Naive thymus-derived CD4-positive, alpha-beta T cell (primary cell): ENCODE data around the gene ITGA5. TPM values are rescaled to one million over a fixed set of nuclear protein-coding genes. Genes with fewer than 3 reads are reported as not detected.

Source experiments
- ATAC-seq: fragments of 150-1000 bp; cut with Tn5 transposase; 2 replicates; pipeline ENCODE4 v1.10.0; 2021; ENCODE audit warnings: mild to moderate bottlenecking, moderate library complexity
- CTCF ChIA-PET: fragments of 350-600 bp; sonication (Branson Sonifier 250); formaldehyde crosslinking; loops from one replicate; lab custom pipeline; 2021; ENCODE audit warnings: antibody characterized with exemption; lab: Charles Lee
- POLR2A ChIA-PET: fragments of 350-600 bp; sonication (Branson Sonifier 250); formaldehyde crosslinking; loops from one replicate; lab custom pipeline; 2021; ENCODE audit warnings: antibody characterized with exemption, inconsistent platforms; lab: Charles Lee
- DNase-seq, 9 donors: peaks; one replicate each; pipeline versions ENCODE4 v3.0.0 to v3.0.0-alpha.2; 2020 to 2022; ENCODE audit warnings: mixed read lengths in 1 of 9
- H3K27ac ChIP-seq: one replicate; pipeline ENCODE4 v1.7.0; 2013; ENCODE audit warnings: mild to moderate bottlenecking, low read depth, low read length, moderate library complexity
- H3K27me3 ChIP-seq, 2 donors: one replicate each; pipeline ENCODE4 v1.7.0; 2013; ENCODE audit warnings: low read length in 2 of 2, mild to moderate bottlenecking in 2 of 2, moderate library complexity in 2 of 2; ENCODE audit not compliant: control insufficient read depth in 2 of 2, insufficient read depth in 2 of 2
- H3K36me3 ChIP-seq, 3 experiments: 1 replicate in 2 of 3; 2 replicates in 1 of 3; pipeline ENCODE4 v1.7.0; 2013; ENCODE audit warnings: low read length in 3 of 3, mild to moderate bottlenecking in 3 of 3, moderate library complexity in 1 of 3; ENCODE audit not compliant: insufficient read depth in 3 of 3, control insufficient read depth in 2 of 3
- H3K4me1 ChIP-seq, 2 donors: one replicate each; pipeline ENCODE4 v1.7.0; 2013; ENCODE audit warnings: low read length in 2 of 2, mild to moderate bottlenecking in 2 of 2, moderate library complexity in 1 of 2; ENCODE audit not compliant: control insufficient read depth in 2 of 2, insufficient read depth in 2 of 2
- H3K4me3 ChIP-seq: 2 replicates; pipeline ENCODE4 v1.7.0; 2013; ENCODE audit warnings: mild to moderate bottlenecking, low read length
- H3K9me3 ChIP-seq, 3 experiments: 1 replicate in 2 of 3; 2 replicates in 1 of 3; pipeline ENCODE4 v1.7.0; 2013; ENCODE audit warnings: low read length in 3 of 3; ENCODE audit not compliant: control insufficient read depth in 2 of 3
- H3K27ac Mint-ChIP-seq, 9 donors: one replicate each; pipeline ENCODE4 v1.8.0; 2020 to 2022; ENCODE audit warnings: mixed read lengths in 9 of 9, mild to moderate bottlenecking in 8 of 9, moderate library complexity in 5 of 9, inconsistent platforms in 2 of 9
- H3K27me3 Mint-ChIP-seq, 5 donors: one replicate each; pipeline ENCODE4 v1.8.0; 2021 to 2022; ENCODE audit warnings: mixed read lengths in 5 of 5, mild to moderate bottlenecking in 1 of 5
- H3K36me3 Mint-ChIP-seq, 5 donors: one replicate each; pipeline ENCODE4 v1.8.0; 2020 to 2022; ENCODE audit warnings: mixed read lengths in 5 of 5, mild to moderate bottlenecking in 3 of 5, inconsistent platforms in 1 of 5
- H3K4me1 Mint-ChIP-seq, 7 donors: one replicate each; pipeline ENCODE4 v1.8.0; 2020 to 2022; ENCODE audit warnings: mixed read lengths in 7 of 7, mild to moderate bottlenecking in 3 of 7, inconsistent platforms in 1 of 7
- H3K4me3 Mint-ChIP-seq, 10 donors: one replicate each; pipeline ENCODE4 v1.8.0; 2020 to 2022; ENCODE audit warnings: mild to moderate bottlenecking in 10 of 10, mixed read lengths in 10 of 10, moderate library complexity in 6 of 10, inconsistent platforms in 2 of 10
- H3K9me3 Mint-ChIP-seq, 11 donors: one replicate each; pipeline ENCODE4 v1.8.0; 2020 to 2022; ENCODE audit warnings: mixed read lengths in 11 of 11, mild to moderate bottlenecking in 4 of 11, inconsistent platforms in 1 of 11, moderate library complexity in 1 of 11
- intact Hi-C, 2 donors: fragments of 100-400 bp; cut with micrococcal nuclease; formaldehyde crosslinking; loops; one replicate each; pipeline ENCODE4 v1.15.1; 2023
- polyA plus RNA-seq, 2 donors: library from polyadenylated mRNA; unstranded; fragments of 300-500 nt; fragmentation: Illumina TruSeq; gene quantifications; one replicate each; pipeline ENCODE4 v1.2.3, GENCODE V29; 2021
- total RNA-seq, 6 experiments: library from RNA in 5 of 6; stranded (reverse) in 5 of 6; gene quantifications; 1 replicate in 5 of 6; 2 replicates in 1 of 6; pipeline ENCODE4 v1.2.3 and lab custom pipeline; 2021 to 2026

The ITGA5 gene
- total and polyA plus RNA-seq, 7 experiments from 2014 or later, result 26.5 to 169 (median 110) TPM

DNA sequence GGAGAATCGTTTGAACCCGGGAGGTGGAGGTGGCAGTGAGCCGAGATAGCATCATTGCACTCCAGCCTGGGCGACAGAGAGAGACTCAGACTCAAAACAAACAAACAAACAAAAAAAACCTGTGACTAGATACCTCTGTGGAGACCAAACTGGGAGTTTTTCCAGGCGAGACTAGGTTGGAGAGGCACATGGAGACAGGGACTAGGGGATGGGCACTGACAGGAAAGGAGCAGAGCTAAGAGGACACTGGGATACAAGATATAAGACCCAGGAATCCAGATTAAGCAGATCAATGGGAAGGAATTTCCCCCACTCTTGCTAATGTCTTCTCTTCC is 4.7 kb upstream of the ITGA5 start:
- H3K27me3 ChIP-seq, result no peaks in the 10 kb centered on the region
- H3K4me3 ChIP-seq, result no peak overlapping the region
- ATAC-seq, result no peak
- H3K36me3 ChIP-seq, result peaks cover 0 to 6% (median 0%) of the 10 kb centered on the region in 3 experiments
- Mint-ChIP-seq H3K27me3 (peaks cover 0 to 52% (median 0%) of the 10 kb centered on the region in 5 donors), H3K4me1 (peaks cover 16 to 64% (median 42%) of the 10 kb centered on the region in 7 donors), H3K27ac (peak overlapping the region in 1 of 9 donors; percentile 43), H3K9me3 (no peaks in the 10 kb centered on the region), H3K4me3 (no peak overlapping the region), H3K36me3 (peaks cover 0 to 2% (median 0%) of the 10 kb centered on the region in 5 donors)
- no peak overlapping the region for H3K27ac ChIP-seq
- DNase-seq, result no peak
- POLR2A ChIA-PET, result interaction anchor here (2.0 kb wide), 1 partner anchor 24 kb away, joined by 8 read pairs; no protein-coding TSS in a partner anchor
- CTCF ChIA-PET, result interaction anchor here (0.6 to 11.0 kb wide), 3 partner anchors 16 to 341 kb away, joined by 4 to 143 read pairs (median 4); no protein-coding TSS in a partner anchor
- peaks cover 16 to 19% of the 10 kb centered on the region in 2 donors for H3K4me1 ChIP-seq
- no peaks in the 10 kb centered on the region for H3K9me3 ChIP-seq
- intact Hi-C loops, result no loop called here

DNA sequence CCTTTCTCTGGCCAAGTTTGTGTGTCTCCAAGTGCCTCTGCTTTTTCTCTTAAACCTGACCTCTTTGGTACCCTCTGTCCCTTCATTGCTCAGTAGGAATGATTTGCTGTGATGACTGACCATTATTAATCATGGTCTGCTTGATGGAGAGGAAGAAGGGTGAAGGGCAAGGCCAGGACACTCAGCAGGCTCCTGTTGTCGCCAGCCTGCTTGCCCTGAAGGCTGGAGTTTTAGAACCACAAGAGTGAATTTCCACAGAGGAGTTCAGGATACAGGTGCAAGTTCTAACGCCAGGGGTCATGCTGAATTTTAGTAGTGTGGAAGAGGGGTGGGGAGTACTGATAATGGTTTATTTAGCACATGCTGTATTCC is 2.8 kb upstream of the ITGA5 start:
- POLR2A ChIA-PET, result interaction anchor here (0.7 to 2.0 kb wide), 3 partner anchors 10 to 1043 kb away, joined by 3 to 20 read pairs (median 3); no protein-coding TSS in a partner anchor
- CTCF ChIA-PET, result interaction anchor here (0.8 to 12.0 kb wide), 4 partner anchors 10 to 22 kb away, joined by 3 to 111 read pairs (median 6); no protein-coding TSS in a partner anchor
- Mint-ChIP-seq H3K36me3 (peaks cover 0 to 9% (median 0%) of the 10 kb centered on the region in 5 donors), H3K4me3 (peak overlapping the region in 3 of 10 donors; percentile 29 to 34 (median 31)), H3K27ac (peak overlapping the region in 8 of 9 donors; percentile 33 to 100 (median 70)), H3K4me1 (peaks cover 19 to 52% (median 37%) of the 10 kb centered on the region in 7 donors), H3K27me3 (peaks cover 0 to 47% (median 0%) of the 10 kb centered on the region in 5 donors), H3K9me3 (no peaks in the 10 kb centered on the region)
- ATAC-seq (no peak), DNase-seq (no peak)
- H3K9me3 ChIP-seq, result no peaks in the 10 kb centered on the region
- H3K27me3 ChIP-seq, result no peaks in the 10 kb centered on the region
- intact Hi-C loops, result no loop called here
- no peak overlapping the region for H3K27ac ChIP-seq
- peaks cover 0 to 16% (median 0%) of the 10 kb centered on the region in 3 experiments for H3K36me3 ChIP-seq
- no peak overlapping the region for H3K4me3 ChIP-seq
- H3K4me1 ChIP-seq, result peaks cover 19 to 23% of the 10 kb centered on the region in 2 donors

DNA sequence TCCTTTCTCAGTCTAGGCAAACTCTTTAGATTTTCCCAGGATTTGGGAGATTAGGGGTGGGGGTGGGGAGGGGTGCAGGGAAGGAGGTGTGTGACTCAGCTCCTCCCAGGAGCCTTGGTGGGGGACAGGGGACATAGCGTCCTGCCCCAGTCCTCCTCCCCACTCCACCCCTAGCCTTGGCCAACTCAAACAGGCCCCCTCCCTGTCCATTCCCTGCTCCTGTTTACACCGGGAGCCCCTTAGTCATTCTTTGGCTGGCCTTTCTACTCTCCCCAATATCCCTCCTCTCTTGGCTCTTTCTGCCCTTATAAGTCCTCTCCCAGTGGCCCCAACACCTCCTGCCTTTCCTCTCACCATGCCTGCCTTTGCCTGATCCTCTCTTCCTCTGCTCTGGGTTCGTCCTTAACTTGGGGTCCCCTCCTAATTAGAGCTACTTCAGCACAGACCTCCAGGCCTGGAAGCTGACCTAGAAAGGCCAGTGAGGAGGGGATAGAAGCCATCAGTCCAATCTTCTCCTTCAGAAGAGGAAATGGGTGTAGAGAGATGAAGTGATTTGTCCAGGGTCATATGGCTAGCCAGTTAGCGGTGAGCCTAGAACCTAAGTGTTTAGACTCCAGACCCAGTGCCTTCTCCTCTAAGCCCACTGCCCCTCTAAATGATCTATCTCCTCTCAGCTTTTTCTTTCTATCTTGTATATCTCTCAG is 2.3 kb upstream of the ITGA5 start:
- POLR2A ChIA-PET, result interaction anchor here (0.7 to 2.0 kb wide), 7 partner anchors 8 to 1042 kb away, joined by 3 to 20 read pairs (median 3); partner anchors contain the start of genes CBX5 and HNRNPA1
- intact Hi-C loops, result no loop called here

GRCh38 chr12:54420766-54421144 is 1.7 kb upstream of the ITGA5 start:
- no peak for DNase-seq
- H3K27ac Mint-ChIP-seq, result peak overlapping the region; percentile 10 to 100 (median 91)
- H3K4me3 Mint-ChIP-seq, result peak overlapping the region; percentile 57 to 98 (median 92)
- no peaks in the 10 kb centered on the region for H3K9me3 Mint-ChIP-seq
- H3K4me1 Mint-ChIP-seq, result peaks cover 28 to 55% (median 42%) of the 10 kb centered on the region in 7 donors
- no peak overlapping the region for H3K4me3 ChIP-seq
- H3K27me3 Mint-ChIP-seq, result peaks cover 0 to 36% (median 0%) of the 10 kb centered on the region in 5 donors
- H3K27ac ChIP-seq, result no peak overlapping the region
- CTCF ChIA-PET, result interaction anchor here (0.8 to 12.0 kb wide), 4 partner anchors 9 to 21 kb away, joined by 3 to 162 read pairs (median 60); no protein-coding TSS in a partner anchor
- peaks cover 30 to 34% of the 10 kb centered on the region in 2 donors for H3K4me1 ChIP-seq
- intact Hi-C loops, result no loop called here
- ATAC-seq, result no peak
- H3K36me3 ChIP-seq, result peaks cover 0 to 16% (median 0%) of the 10 kb centered on the region in 3 experiments
- H3K36me3 Mint-ChIP-seq, result peaks cover 0 to 12% (median 0%) of the 10 kb centered on the region in 5 donors
- no peaks in the 10 kb centered on the region for H3K9me3 ChIP-seq
- no peaks in the 10 kb centered on the region for H3K27me3 ChIP-seq
- POLR2A ChIA-PET, result interaction anchor here (0.7 to 2.0 kb wide), 6 partner anchors 9 to 1041 kb away, joined by 3 to 20 read pairs (median 4); partner anchors contain the start of genes CBX5 and HNRNPA1

More for the DNA sequence above, 2.3 kb upstream of the ITGA5 start:
- Mint-ChIP-seq H3K36me3 (peaks cover 0 to 12% (median 0%) of the 10 kb centered on the region in 5 donors), H3K4me1 (peaks cover 25 to 55% (median 40%) of the 10 kb centered on the region in 7 donors), H3K27me3 (peaks cover 0 to 42% (median 0%) of the 10 kb centered on the region in 5 donors), H3K4me3 (peak overlapping the region in 8 of 10 donors; percentile 29 to 98 (median 50)), H3K27ac (peak overlapping the region; percentile 26 to 100 (median 85)), H3K9me3 (no peaks in the 10 kb centered on the region)
- ATAC-seq (no peak), DNase-seq (no peak)
- peaks cover 0 to 16% (median 0%) of the 10 kb centered on the region in 3 experiments for H3K36me3 ChIP-seq
- H3K4me1 ChIP-seq, result peaks cover 24 to 28% of the 10 kb centered on the region in 2 donors
- no peak overlapping the region for H3K4me3 ChIP-seq
- CTCF ChIA-PET, result interaction anchor here (0.8 to 12.0 kb wide), 4 partner anchors 9 to 22 kb away, joined by 3 to 111 read pairs (median 6); no protein-coding TSS in a partner anchor
- no peak overlapping the region for H3K27ac ChIP-seq
- no peaks in the 10 kb centered on the region for H3K9me3 ChIP-seq
- H3K27me3 ChIP-seq, result no peaks in the 10 kb centered on the region

- H3K36me3 Mint-ChIP-seq, result peaks cover 0 to 15% (median 0%) of the 10 kb centered on the region in 5 donors
- ATAC-seq (no peak), DNase-seq (peak in 1 of 9 donors; percentile 21)
- peaks cover 0 to 23% (median 0%) of the 10 kb centered on the region in 5 donors for H3K27me3 Mint-ChIP-seq
- Histone ChIP-seq H3K4me3 (peak overlapping the region; percentile 86), H3K27me3 (no peaks in the 10 kb centered on the region), H3K9me3 (no peaks in the 10 kb centered on the region), H3K27ac (peak overlapping the region; percentile 96), H3K36me3 (peaks cover 0 to 16% (median 0%) of the 10 kb centered on the region in 3 experiments), H3K4me1 (peaks cover 51 to 56% of the 10 kb centered on the region in 2 donors)
- ChIA-PET CTCF (interaction anchor here (0.9 to 12.0 kb wide), 4 partner anchors 12 to 44 kb away, joined by 3 to 162 read pairs (median 57); no protein-coding TSS in a partner anchor), POLR2A (interaction anchor here (0.8 to 2.9 kb wide), 8 partner anchors 9 to 138 kb away, joined by 3 to 17 read pairs (median 6); partner anchors contain the start of genes CBX5 and HNRNPA1)
- H3K4me1 Mint-ChIP-seq, result peaks cover 41 to 71% (median 57%) of the 10 kb centered on the region in 7 donors
- peak overlapping the region; percentile 78 to 98 (median 94) for H3K4me3 Mint-ChIP-seq
- intact Hi-C loops, result loop anchor here (1.0 to 10.0 kb wide), 3 partner anchors 7 to 566 kb away; partner anchors contain the start of gene TESPA1 (in 1 of the 2)
- H3K9me3 Mint-ChIP-seq, result no peaks in the 10 kb centered on the region
- peak overlapping the region; percentile 86 to 100 (median 97) for H3K27ac Mint-ChIP-seq
Measured at GRCh38 chr12:54418441-54419087, 502 bp downstream of the ITGA5 start.
